Mammary epithelial cell (primary cell): ENCODE data around the gene ZNF547.

Experiments used
- CTCF ChIP-seq, 2 donors: IDR thresholded peaks in 1 of 2; conservative IDR thresholded peaks in 1 of 2; 2 replicates each; pipeline ENCODE4 v1.5.1; 2011 to 2012; ENCODE audit warnings: inconsistent platforms in 2 of 2, low read length in 2 of 2, mild to moderate bottlenecking in 2 of 2, control low read depth in 1 of 2, low read depth in 1 of 2; ENCODE audit not compliant: insufficient read depth in 1 of 2; ENCODE audit errors: extremely low read depth in 1 of 2
- EZH2 ChIP-seq: IDR thresholded peaks from 2 replicates; pipeline ENCODE4 v1.6.1; 2012; ENCODE audit warnings: low read length, inconsistent platforms, borderline replicate concordance

GRCh38 chr19:57334191-57334590, 29.2 kb upstream of the ZNF547 start:
- no peak for TF ChIP-seq CTCF (conservative IDR thresholded peaks at IDR 0.05 in 1 of 2, IDR thresholded peaks at IDR 0.05 in 1 of 2; ENCODE audit: extremely low read depth in 1 of 2, insufficient read depth in 1 of 2, low read depth in 1 of 2, low read length in 2 of 2)
- no peak for TF ChIP-seq EZH2
